ENCODE data around the gene TFF1.

TFF1 gene

DNA sequence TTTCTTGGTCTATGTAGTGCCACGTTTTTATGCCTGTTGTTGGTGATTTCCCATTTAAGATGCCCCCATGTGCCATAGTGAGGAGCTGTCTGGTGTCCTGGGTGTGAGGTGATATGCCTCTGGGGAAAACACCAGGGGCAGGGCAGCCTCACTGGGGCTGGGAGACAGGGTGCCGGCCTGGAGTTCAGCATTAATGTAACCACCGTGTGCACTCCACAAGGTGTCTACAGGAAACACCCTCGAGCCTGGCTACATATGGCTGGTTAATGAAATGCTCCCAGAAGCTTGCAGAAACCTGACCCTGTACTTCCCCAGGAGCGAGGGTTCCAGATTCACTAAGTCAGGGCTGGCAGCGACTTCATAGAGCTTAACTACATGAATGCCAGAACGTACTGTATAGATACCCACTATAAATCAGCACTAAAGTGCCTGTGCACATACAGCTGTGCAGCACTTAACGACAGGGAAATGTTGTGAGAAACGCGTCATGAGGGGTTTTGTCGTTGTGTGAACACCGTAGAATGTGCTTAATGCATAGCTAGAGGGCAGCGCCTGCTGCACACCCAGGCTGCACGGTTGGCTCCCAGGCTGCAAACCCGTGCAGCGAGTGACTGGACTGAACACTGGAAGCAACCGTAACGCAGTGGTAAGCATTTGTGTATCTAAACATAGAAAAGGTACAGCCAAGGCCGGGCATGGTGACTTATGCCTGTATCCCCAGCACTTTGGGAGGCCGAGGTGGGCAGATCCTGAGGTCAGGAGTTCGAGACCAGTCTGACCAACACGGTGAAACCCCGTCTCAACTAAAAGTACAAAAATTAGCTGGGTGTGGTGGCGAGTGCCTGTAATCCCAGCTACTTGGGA, 25.9 kb downstream of the TFF1 start:
- no peak for DNase-seq

DNA sequence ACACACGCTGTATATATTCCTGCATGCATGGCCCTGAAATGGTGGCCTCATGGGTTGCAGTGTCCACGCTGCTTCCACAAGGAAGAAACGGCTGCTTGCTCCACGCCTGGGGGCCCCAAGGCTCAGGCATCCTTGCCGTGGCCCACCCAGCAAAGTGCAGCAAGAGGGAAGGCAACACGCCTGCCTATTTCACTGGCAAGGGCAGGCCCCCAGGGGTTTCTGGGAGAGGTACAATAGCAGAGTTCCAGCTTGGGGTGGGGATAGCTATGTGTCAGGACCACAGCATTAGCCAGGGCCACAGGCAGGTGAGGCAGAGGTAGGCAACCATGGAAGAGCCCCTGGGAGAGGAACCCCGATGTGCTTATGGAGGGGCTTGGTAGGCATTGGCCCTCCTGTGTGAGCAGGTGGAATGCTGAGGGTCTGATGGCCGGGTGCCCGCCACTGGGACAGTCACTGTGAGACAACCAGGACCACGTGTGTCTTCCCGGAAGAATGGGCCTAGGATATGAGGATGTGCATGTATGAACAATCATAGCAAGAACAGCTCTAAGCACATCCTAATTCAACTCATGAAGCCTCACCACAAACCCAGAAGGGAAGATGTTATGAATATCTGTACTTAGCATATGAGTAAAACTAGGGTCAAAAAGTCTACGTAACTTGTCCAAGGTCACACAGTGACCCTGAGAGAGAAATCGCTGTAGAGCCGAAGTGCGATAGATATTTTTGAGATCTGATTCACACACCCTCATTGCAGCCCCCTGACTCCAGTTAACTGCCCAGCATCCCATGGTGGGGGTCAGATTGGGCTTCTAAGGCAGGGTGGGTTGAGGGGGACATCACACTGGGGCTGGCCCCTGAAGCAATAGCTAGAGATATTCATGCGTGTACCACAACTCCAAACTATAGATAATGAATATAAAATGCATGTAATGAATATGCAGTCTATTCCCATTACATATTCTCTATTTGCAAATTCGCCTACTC, 27.3 kb downstream of the TFF1 start:
- DNase-seq: no peak

GRCh38 chr21:42337830-42338728, 28.3 kb downstream of the TFF1 start:
- peak; percentile 77 for DNase-seq

DNA sequence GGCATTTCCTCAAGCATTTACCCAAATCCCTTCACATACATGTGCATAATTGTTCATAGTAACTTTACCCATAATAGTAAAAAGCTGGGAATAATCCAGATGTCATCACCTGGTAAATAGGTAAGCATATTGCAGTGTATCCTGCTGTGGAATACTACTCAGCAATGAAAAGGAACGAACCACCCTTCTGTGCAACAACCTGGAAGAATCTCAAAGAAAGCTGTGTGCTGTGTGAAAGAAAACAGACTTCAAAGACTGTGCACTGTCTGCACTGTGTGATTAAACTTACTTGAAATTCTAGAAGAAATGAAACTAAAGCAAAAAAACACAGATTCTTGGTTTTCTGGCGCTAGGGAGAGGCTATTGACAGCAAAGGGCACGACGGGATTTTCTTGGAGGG, 29.1 kb downstream of the TFF1 start:
- DNase-seq: no peak

- no peak for DNase-seq
Measured at GRCh38 chr21:42336054-42336453, 30.3 kb downstream of the TFF1 start.

- no peak for DNase-seq
Measured at GRCh38 chr21:42332557-42333317, 33.6 kb downstream of the TFF1 start.

- DNase-seq: no peak
Measured at GRCh38 chr21:42331660-42332059, 34.7 kb downstream of the TFF1 start.

GRCh38 chr21:42330380-42331371, 35.7 kb downstream of the TFF1 start:
- no peak for DNase-seq

DNA sequence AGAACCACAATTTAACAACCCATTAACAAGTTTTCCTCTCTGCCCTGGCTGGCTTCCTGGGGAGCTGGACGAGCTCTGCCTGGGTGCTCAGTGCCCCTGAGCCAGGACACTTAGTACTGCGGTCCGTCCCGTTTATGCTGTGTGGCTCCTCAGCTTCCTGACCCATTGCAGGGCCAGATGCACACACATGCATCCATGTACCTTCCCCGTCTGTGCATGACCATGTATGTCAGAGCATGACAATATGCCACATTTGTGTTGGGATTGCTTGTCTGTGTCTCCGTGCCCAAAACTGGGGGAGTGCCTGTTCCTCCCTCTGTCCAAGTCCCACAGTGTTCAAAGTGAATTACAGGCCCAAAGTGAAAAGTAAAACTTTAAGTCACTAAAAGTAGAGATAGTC, 41.4 kb downstream of the TFF1 start:
- DNase-seq: no peak

DNA sequence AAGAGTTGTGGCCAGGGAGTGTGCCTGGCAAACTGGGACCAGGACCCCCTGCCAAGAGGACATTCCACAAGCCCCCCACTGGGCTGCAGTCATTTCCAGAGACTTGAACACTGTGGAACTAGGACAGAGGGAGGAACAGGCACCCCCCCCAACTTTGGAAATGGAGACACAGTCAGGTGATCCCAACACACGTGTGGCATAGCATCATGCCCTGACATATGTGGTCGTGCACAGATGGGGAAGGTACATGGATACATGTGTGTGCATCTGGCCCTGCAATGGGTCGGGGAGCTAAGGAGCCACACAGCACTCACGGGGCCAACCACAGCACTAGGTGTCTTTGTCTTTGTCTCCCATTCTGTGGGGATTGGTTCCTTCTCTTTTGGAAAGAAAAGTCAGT, 44.5 kb downstream of the TFF1 start:
- no peak for DNase-seq

GRCh38 chr21:42321231-42321630, 45.1 kb downstream of the TFF1 start:
- no peak for DNase-seq

- DNase-seq: no peak
Measured at GRCh38 chr21:42320791-42321190, 45.5 kb downstream of the TFF1 start.

- no peak for DNase-seq
Measured at GRCh38 chr21:42319851-42320572, 46.3 kb downstream of the TFF1 start.

- DNase-seq: no peak
Measured at GRCh38 chr21:42319376-42319775, 47.0 kb downstream of the TFF1 start.

DNA sequence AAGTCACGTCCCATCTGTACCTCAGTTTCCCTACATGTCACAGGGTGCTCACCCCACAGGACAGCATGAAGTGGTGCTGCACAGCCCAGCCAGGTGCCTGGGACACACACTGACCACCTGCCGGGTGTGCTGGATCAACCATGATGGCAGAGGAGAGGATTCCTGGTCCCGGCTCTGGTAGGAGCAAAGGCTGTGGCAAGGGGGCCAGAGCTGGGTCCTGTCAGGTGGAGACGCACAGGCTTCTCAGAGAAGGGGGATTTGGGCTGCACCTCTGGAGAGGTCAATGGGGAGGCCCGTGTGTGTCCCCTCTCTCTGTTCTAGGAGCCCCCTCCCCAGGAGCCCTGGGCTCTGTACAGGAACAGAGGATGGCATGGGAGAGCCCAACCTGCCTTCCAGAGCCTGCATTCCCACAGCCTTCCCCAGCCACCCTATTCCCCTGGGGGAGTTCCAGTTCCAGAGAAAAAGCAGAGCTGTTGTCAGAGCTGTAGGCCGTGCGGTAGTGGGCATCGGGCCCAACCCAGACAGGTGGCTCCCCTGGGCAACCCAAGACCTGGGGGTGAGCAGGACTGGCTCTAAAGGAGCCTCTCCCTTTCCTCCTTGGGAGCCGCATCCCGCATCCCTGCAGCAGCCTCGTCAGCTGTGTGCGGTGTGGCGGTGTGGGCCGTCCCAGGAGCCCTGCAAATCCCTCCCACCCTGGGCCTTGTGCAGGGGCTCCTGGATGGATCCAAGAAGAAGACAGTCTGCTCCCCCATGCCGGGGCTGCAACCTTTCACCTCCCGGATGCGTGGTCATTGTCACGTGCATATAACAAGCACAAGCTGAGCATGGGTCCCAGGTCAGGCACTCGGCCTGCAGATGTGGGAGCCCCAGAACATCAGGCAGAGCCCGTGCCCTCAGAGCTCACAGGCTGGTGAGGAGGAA, 48.2 kb downstream of the TFF1 start:
- DNase-seq: no peak

DNA sequence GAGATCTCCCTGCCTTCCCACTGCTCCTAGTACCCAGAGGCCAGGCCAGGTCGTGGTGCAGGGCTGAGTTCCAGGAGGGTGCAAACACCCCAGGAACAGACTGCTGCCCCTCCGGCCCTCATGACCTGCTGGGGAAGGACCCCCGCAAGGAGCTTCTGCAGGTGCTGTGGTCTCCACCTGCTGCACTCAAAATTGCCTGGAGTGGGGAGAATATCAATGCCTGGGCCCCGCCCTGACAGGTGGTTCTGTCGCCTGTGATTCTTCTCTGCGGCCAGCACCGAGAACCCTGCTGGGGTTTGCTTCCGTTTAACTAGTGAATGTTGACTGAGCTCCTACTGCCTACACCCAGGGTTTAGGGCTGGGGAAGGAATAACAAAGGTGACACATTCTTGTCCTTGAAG, 49.0 kb downstream of the TFF1 start:
- no peak for DNase-seq

DNA sequence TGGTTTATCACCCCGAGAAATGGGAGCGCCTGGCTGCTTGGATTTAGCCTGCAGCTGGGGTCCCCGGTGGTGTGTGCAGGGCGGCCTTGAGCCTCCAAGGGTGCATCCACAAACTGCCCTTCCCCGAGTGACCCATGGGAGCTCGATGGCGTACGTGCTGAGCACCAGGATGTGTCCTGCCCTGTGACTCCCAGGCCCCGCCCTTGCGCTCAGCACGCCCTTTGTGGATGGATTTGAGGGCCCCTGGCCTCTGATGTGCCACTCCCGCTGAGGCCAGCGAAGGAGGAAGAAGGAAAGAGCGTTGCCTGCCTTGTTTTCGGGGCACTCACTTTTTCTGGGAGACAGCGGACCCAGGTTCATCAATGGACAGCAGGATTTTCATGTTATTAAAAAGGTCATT, 49.4 kb downstream of the TFF1 start:
- no peak for DNase-seq

- DNase-seq: peak; percentile 97
Measured at GRCh38 chr21:42315296-42315891, 50.9 kb downstream of the TFF1 start, which contains the start of gene TFF3. TSS of gene TFF3 (minus strand) at chr21:42315409. CDS start at chr21:42315374, 35 bp downstream.

Measured in NCI-H2029 treated with DMSO at 0.1 percent for 48 hours (cell line).